Heart right ventricle (tissue), 16 donors: ENCODE data around the gene HEPACAM. TPM values are rescaled to one million over a fixed set of nuclear protein-coding genes. Genes with fewer than 3 reads are reported as not detected.
A peak's percentile ranks its signal among the peaks of the same experiment; 100 is the strongest.

Experiments used
- ATAC-seq, 8 donors: fragments of 200-7000 bp; cut with Tn5 transposase; one replicate each; pipeline ENCODE4 v1.9.1; 2020; ENCODE audit warnings: mild to moderate bottlenecking in 8 of 8, moderate library complexity in 8 of 8, moderate number of reproducible peaks in 1 of 8
- DNase-seq, 2 donors: peaks; one replicate each; pipeline ENCODE4 v3.0.0-alpha.2; 2020
- H3K27ac ChIP-seq, 10 donors: fragments of 200-600 bp; sonication (generic) in 2 of 10; one replicate each; pipeline versions ENCODE4 v1.5.0 to v1.8.0; 2020 to 2022; ENCODE audit warnings: mild to moderate bottlenecking in 3 of 10
- H3K27me3 ChIP-seq, 7 donors: fragments of 200-600 bp; one replicate each; pipeline ENCODE4 v1.8.0; 2021 to 2022; ENCODE audit warnings: mild to moderate bottlenecking in 2 of 7
- H3K36me3 ChIP-seq, 9 donors: fragments of 200-600 bp; sonication (generic) in 1 of 9; one replicate each; pipeline versions ENCODE4 v1.5.0 to v1.8.0; 2020 to 2022; ENCODE audit warnings: mild to moderate bottlenecking in 2 of 9
- H3K4me1 ChIP-seq, 9 donors: fragments of 200-600 bp; sonication (generic) in 1 of 9; one replicate each; pipeline versions ENCODE4 v1.5.0 to v1.8.0; 2020 to 2022; ENCODE audit warnings: mild to moderate bottlenecking in 4 of 9
- H3K4me3 ChIP-seq, 10 donors: fragments of 200-600 bp; sonication (generic) in 2 of 10; one replicate each; pipeline versions ENCODE4 v1.5.0 to v1.8.0; 2020 to 2022; ENCODE audit warnings: mild to moderate bottlenecking in 7 of 10, moderate library complexity in 2 of 10
- H3K9me3 ChIP-seq, 11 donors: fragments of 200-600 bp in 10 of 11; sonication (generic) in 2 of 11; one replicate each; pipeline versions ENCODE4 v1.5.0 to v1.8.0; 2013 to 2022; ENCODE audit warnings: mild to moderate bottlenecking in 2 of 11, control low read depth in 1 of 11, moderate library complexity in 1 of 11
- CTCF ChIP-seq, 9 donors: fragments of 200-600 bp; sonication (generic) in 2 of 9; IDR thresholded peaks; one replicate each; pipeline versions ENCODE4 v1.5.0 to v1.8.0; 2021 to 2022; ENCODE audit warnings: antibody characterized with exemption in 9 of 9, mild to moderate bottlenecking in 5 of 9, moderate library complexity in 1 of 9
- WGBS, 2 donors: extraction: QIAGEN DNeasy Blood & Tissue Kit; methylation state at CpG; one replicate each; pipeline ENCODE4 v1.1.7; 2013; ENCODE audit warnings: inconsistent platforms in 1 of 2; 5-methylcytosine and 5-hydroxymethylcytosine counted together
- intact Hi-C, 10 donors: fragments of 100-400 bp; cut with DNase I; formaldehyde crosslinking; loops; one replicate each; pipeline versions ENCODE4 v1.11.1 to v1.14.2; 2022
- polyA plus RNA-seq, 2 donors: library from polyadenylated mRNA; stranded (reverse); fragments of 200-250 nt; gene quantifications; one replicate each; pipeline ENCODE4 v1.2.3, GENCODE V29; 2013
- total RNA-seq, 10 donors: library from RNA; stranded (reverse); fragmentation: NEBNext Ultra II Directional in 3 of 10; extraction: Animal tissue kit (Norgen Biotek cat#: 25700) in 3 of 10; gene quantifications; one replicate each; pipeline versions ENCODE4 v1.2.1 to v1.2.4, GENCODE V29; 2021 to 2023
- donor health status: Arrhythmogenic right ventricular cardiomyopathy.
- donor health status: ischemic (EF 13 %, LVEDD 7.1; RV severe dilation, severe dysfunction).
- donor health status: healthy with polysubstance abuse.
- donor health status: DM: no; HTN: yes; CAD: no.
- donor health status: DM: no; HTN: no; CAD: no.
- donor health status: ischemic (EF 25% LVEDD 6.9; RV normal size, moderate dysfunction).
- donor health status: ischemic (EF 25% LVEDD 5.7; RV mildly dilated, moderate dysfunction).
- donor health status: healthy.
- donor health status: DM: yes; HTN: yes; CAD: no.
- donor health status: Ischemic cardiomyopathy.
- donor health status: ischemic (EF 35%, LVEDD 5.7; RV mildly dilated, moderate dysfunction).
- donor health status: nonischemic (EF 11% LVEDD 7.7; RV severe dilation, severe dysfunction).
- donor health status: DM: yes; HTN: yes; CAD: no.
- donor health status: PGD.
- donor health status: ischemic (EF 29% LVEDD 5.4; RV normal size, mild dysfunction).
- donor health status: nonischemic (EF 23%, LVEDD 6.1; RV moderate dilation, normal function).

Gene HEPACAM
- total and polyA plus RNA-seq, 12 donors = 0.12 to 1.3 (median 0.35) TPM; not detected in 2

- no peak for TF ChIP-seq CTCF (IDR thresholded peaks at IDR 0.05)
- Histone ChIP-seq H3K9me3 (no peaks in the 10 kb centered on the region), H3K27ac (peak overlapping the region in 9 of 10 donors; percentile 1 to 77 (median 40)), H3K36me3 (peaks cover 0 to 27% (median 0%) of the 10 kb centered on the region in 9 donors), H3K27me3 (peaks cover 0 to 30% (median 4%) of the 10 kb centered on the region in 7 donors), H3K4me1 (peaks cover 0 to 62% (median 20%) of the 10 kb centered on the region in 9 donors), H3K4me3 (no peak overlapping the region)
- 53 to 57% methylated on average over 11 of the region's 11 CpGs for WGBS, 2 donors
- intact Hi-C loops = no loop called here
- DNase-seq (no peak), ATAC-seq (peak in 3 of 8 donors; percentile 4 to 33 (median 9))
Measured at GRCh38 chr11:124882339-124883071, 53.3 kb downstream of the HEPACAM start.

GRCh38 chr11:124880958-124881357 is 54.9 kb downstream of the HEPACAM start:
- intact Hi-C loops = no loop called here
- Histone ChIP-seq H3K4me3 (no peak overlapping the region), H3K27me3 (peaks cover 0 to 28% (median 9%) of the 10 kb centered on the region in 7 donors), H3K27ac (peak overlapping the region in 2 of 10 donors; percentile 15 to 56), H3K4me1 (peaks cover 3 to 76% (median 28%) of the 10 kb centered on the region in 9 donors), H3K9me3 (no peaks in the 10 kb centered on the region), H3K36me3 (peaks cover 0 to 21% (median 0%) of the 10 kb centered on the region in 9 donors)
- DNase-seq = no peak
- TF ChIP-seq CTCF (IDR thresholded peaks at IDR 0.05) = no peak
- 78 to 79% methylated on average over 3 of the region's 3 CpGs for WGBS, 2 donors
- no peak for ATAC-seq

GRCh38 chr11:124880290-124880611 is 55.6 kb downstream of the HEPACAM start:
- no peaks in the 10 kb centered on the region for H3K9me3 ChIP-seq
- no peak overlapping the region for H3K4me3 ChIP-seq
- peak overlapping the region in 4 of 10 donors; percentile 13 to 56 (median 16) for H3K27ac ChIP-seq
- 50 to 60% methylated on average over 10 of the region's 10 CpGs for WGBS, 2 donors
- H3K4me1 ChIP-seq = peaks cover 3 to 78% (median 29%) of the 10 kb centered on the region in 9 donors
- H3K27me3 ChIP-seq = peaks cover 0 to 28% (median 9%) of the 10 kb centered on the region in 7 donors
- H3K36me3 ChIP-seq = peaks cover 0 to 16% (median 0%) of the 10 kb centered on the region in 9 donors
- ATAC-seq = no peak
- intact Hi-C loops = no loop called here
- no peak for DNase-seq
- no peak for TF ChIP-seq CTCF (IDR thresholded peaks at IDR 0.05)

- Histone ChIP-seq H3K36me3 (peaks cover 0 to 12% (median 0%) of the 10 kb centered on the region in 9 donors), H3K4me1 (peaks cover 3 to 72% (median 29%) of the 10 kb centered on the region in 9 donors), H3K27me3 (peaks cover 0 to 33% (median 9%) of the 10 kb centered on the region in 7 donors), H3K4me3 (no peak overlapping the region), H3K27ac (peak overlapping the region in 4 of 10 donors; percentile 13 to 56 (median 16)), H3K9me3 (no peaks in the 10 kb centered on the region)
- DNase-seq = no peak
- no peak for ATAC-seq
- 77 to 84% methylated on average over 16 of the region's 16 CpGs for WGBS, 2 donors
- intact Hi-C loops = loop anchor here in 3 of 10 donors (5.0 to 10.0 kb wide), 3 partner anchors 38 to 73 kb away; partner anchors contain the start of genes CCDC15 (in 2 of the 3) and HEPN1 (in 1 of the 3)
- no peak for TF ChIP-seq CTCF (IDR thresholded peaks at IDR 0.05)
Measured at GRCh38 chr11:124879493-124880289, 56.2 kb downstream of the HEPACAM start.
